HG02759 (cell line): ENCODE data around the gene SPATS2.
A peak's percentile ranks its signal among the peaks of the same experiment; 100 is the strongest.

ENCODE experiments used
- ATAC-seq: cut with Tn5 transposase; IDR thresholded peaks from one replicate; pipeline ENCODE4 v1.9.1; 2021; ENCODE audit warnings: mild to moderate bottlenecking, moderate library complexity; ENCODE audit not compliant: unreplicated experiment

Gene SPATS2

DNA sequence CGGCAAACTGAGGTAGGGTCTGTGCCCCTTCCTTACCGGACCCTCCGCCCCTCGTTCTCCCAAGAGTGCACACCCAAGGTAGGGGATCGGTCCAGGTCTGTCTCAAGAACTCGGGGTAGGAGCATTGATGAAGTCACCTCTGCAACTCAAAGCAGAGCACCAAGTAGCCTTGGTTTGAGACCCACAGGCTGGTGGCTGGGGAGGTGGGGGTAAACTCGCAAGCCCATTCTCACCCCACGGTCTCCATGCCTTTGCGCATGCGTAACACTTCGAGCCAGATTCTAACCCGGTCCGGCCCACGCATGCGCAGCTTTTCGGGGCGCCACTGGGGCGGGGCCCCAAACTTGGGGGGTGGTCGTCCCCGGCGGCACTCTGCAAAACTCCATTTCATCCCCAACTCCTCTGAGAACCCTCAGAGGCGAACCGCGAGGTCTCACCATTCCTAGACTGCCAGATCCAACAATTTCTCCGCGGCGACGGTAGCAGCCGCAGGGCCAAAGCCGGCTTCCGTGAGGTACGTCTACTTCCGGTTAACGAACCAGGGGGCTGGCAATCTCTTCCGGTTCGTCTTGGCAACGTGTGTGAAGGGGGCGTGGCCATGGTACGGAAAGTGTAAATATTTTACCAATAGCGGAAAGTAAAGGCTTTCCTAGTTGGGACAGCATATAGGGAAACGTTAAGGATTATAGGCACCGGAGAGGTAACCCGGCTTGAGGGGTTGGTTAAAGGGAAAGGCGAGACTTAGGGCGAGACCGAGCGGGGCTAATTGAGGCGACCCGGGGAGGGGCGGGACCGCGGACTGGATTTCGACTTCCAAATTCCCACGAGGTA lies 200.6 kb downstream of the SPATS2 start, which contains the start of gene MCRS1:
TSS of gene MCRS1 (minus strand) at position 532 of the 831 bp plus-strand sequence. CDS start 1,411 bp downstream, outside the sequence.
- peak; percentile 89 for ATAC-seq

- peak; percentile 15 for ATAC-seq
These were observed 201.3 kb downstream of the SPATS2 start for GRCh38 chr12:49568442-49569162.
